Thyroid gland (tissue), 4 donors: Measurements from ENCODE around the gene TEX35. TPM values are rescaled to one million over a fixed set of nuclear protein-coding genes. Genes with fewer than 3 reads are reported as not detected.
"Not testable (repeated sequence)": the region's sequence is repeated elsewhere in the genome, so short reads cannot be mapped to it uniquely, and the experiment has no call there.

Source experiments
- DNase-seq, 2 donors: peaks; one replicate each; pipeline ENCODE4 v3.0.0-alpha.2; 2019
- H3K27ac ChIP-seq, 3 donors: fragments of 200-600 bp; sonication (generic); 1 replicate in 2 of 3; 2 replicates in 1 of 3; pipeline ENCODE4 v1.5.1; 2016 to 2019; ENCODE audit warnings: mild to moderate bottlenecking in 1 of 3, moderate library complexity in 1 of 3
- H3K27me3 ChIP-seq: fragments of 200-600 bp; sonication (generic); one replicate; pipeline ENCODE4 v1.5.1; 2019
- H3K36me3 ChIP-seq, 2 donors: fragments of 200-600 bp; sonication (generic); one replicate each; pipeline ENCODE4 v1.5.1; 2016 to 2019
- H3K4me1 ChIP-seq, 2 donors: fragments of 200-600 bp; sonication (generic); one replicate each; pipeline ENCODE4 v1.5.1; 2017 to 2019
- H3K4me3 ChIP-seq, 3 donors: fragments of 200-600 bp; sonication (generic); replicated peaks in 1 of 3; 1 replicate in 2 of 3; 2 replicates in 1 of 3; pipeline ENCODE4 v1.5.1; 2016; ENCODE audit warnings: mild to moderate bottlenecking in 1 of 3
- H3K9me3 ChIP-seq: fragments of 200-600 bp; sonication (generic); one replicate; pipeline ENCODE4 v1.5.1; 2017
- POLR2A ChIP-seq, 2 donors: fragments of 450-650 bp; IDR thresholded peaks; one replicate each; pipeline ENCODE4 v1.6.1; 2017; ENCODE audit warnings: antibody characterized with exemption in 2 of 2, mild to moderate bottlenecking in 2 of 2, moderate library complexity in 1 of 2
- WGBS, 2 donors: methylation state at CpG; one replicate each; pipeline ENCODE4 v1.1.5; 2017; 5-methylcytosine and 5-hydroxymethylcytosine counted together
- intact Hi-C: fragments of 100-400 bp; cut with DNase I; formaldehyde crosslinking; loops from one replicate; pipeline ENCODE4 v1.15.1; 2023
- total RNA-seq, 4 donors: library from RNA; depleted of rRNA; stranded (reverse); fragments of >200 nt; gene quantifications; one replicate each; pipeline ENCODE4 v1.2.3, GENCODE V29; 2016
- TF ChIP-seq, protein P1 (sequence below), 6 experiments: fragments of 200-600 bp in 3 of 6; fragments of 450-650 bp in 3 of 6; sonication (generic) in 3 of 6; IDR thresholded peaks; one replicate each; pipeline ENCODE4 v1.5.1; 2016 to 2019; ENCODE audit warnings: antibody characterized with exemption in 6 of 6, mild to moderate bottlenecking in 2 of 6, inconsistent platforms in 1 of 6, moderate library complexity in 1 of 6

The TEX35 gene
- total RNA-seq, 4 donors from 2014 or later, result not detected

- H3K36me3 ChIP-seq, result no peaks in the 10 kb centered on the region
- 96 to 100% methylated on average over 3 of the region's 3 CpGs for WGBS, 2 donors
- intact Hi-C loops, result no loop called here
- no peaks in the 10 kb centered on the region for H3K9me3 ChIP-seq
- H3K27ac ChIP-seq, result no peak overlapping the region
- H3K4me3 ChIP-seq, result no peak overlapping the region
- H3K4me1 ChIP-seq, result peaks cover 5 to 7% of the 10 kb centered on the region in 2 donors
- TF ChIP-seq, protein P1, sequence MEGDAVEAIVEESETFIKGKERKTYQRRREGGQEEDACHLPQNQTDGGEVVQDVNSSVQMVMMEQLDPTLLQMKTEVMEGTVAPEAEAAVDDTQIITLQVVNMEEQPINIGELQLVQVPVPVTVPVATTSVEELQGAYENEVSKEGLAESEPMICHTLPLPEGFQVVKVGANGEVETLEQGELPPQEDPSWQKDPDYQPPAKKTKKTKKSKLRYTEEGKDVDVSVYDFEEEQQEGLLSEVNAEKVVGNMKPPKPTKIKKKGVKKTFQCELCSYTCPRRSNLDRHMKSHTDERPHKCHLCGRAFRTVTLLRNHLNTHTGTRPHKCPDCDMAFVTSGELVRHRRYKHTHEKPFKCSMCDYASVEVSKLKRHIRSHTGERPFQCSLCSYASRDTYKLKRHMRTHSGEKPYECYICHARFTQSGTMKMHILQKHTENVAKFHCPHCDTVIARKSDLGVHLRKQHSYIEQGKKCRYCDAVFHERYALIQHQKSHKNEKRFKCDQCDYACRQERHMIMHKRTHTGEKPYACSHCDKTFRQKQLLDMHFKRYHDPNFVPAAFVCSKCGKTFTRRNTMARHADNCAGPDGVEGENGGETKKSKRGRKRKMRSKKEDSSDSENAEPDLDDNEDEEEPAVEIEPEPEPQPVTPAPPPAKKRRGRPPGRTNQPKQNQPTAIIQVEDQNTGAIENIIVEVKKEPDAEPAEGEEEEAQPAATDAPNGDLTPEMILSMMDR (IDR thresholded peaks at IDR 0.05), result no peak
- no peak for TF ChIP-seq POLR2A (IDR thresholded peaks at IDR 0.05)
- no peaks in the 10 kb centered on the region for H3K27me3 ChIP-seq
- no peak for DNase-seq
Measured at GRCh38 chr1:178548108-178548507, 35.2 kb downstream of the TEX35 start.

DNA sequence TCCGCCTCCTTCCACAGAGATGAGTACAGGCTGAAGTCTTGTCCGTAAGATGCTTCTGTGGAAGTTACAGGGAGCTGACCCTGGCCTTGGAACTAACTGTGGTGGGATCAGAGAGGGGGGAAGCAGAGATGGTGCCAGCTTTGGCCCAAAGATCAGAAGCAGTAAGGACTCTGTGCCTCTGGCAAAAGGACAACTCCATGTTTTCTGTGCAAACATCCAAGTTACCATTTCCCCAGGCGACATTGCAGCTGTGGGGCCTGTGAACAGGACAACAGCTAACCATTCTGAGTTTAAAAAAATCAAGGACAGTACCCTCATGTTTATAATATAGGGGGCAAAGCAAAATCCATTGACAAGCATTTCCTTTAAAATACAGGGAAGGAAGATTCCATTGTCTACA is 38.4 kb downstream of the TEX35 start:
- Histone ChIP-seq H3K36me3 (no peaks in the 10 kb centered on the region), H3K27me3 (no peaks in the 10 kb centered on the region), H3K4me1 (no peaks in the 10 kb centered on the region), H3K27ac (no peak overlapping the region), H3K9me3 (no peaks in the 10 kb centered on the region), H3K4me3 (no peak overlapping the region)
- DNase-seq, result no peak
- TF ChIP-seq, protein P1 (IDR thresholded peaks at IDR 0.05), result no peak
- no peak for TF ChIP-seq POLR2A (IDR thresholded peaks at IDR 0.05)
- 76 to 80% methylated on average over 3 of the region's 3 CpGs for WGBS, 2 donors
- intact Hi-C loops, result no loop called here

DNA sequence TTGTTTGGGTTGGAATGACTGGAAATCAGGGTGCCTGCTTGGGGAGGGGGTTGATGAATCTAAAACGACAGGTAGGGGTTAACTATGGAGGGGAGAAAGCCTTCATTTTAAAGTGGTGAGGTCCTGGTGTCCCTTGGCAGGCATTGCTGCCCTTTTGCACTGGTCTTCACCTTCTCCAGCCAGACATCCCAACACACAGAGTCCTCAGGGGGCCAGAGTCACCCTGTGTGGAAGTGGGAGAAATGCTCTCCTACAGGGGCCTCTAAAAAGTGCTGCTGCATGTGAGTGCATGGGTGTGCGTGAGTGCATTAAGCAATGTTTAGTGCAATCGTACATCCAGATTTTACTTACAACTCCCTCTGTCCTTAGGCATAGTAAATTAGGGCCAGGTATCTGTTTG is 39.0 kb downstream of the TEX35 start:
- Histone ChIP-seq H3K36me3 (no peaks in the 10 kb centered on the region), H3K4me3 (no peak overlapping the region), H3K4me1 (no peaks in the 10 kb centered on the region), H3K27ac (no peak overlapping the region), H3K27me3 (no peaks in the 10 kb centered on the region), H3K9me3 (no peaks in the 10 kb centered on the region)
- intact Hi-C loops, result no loop called here
- 87 to 92% methylated on average over 3 of the region's 3 CpGs for WGBS, 2 donors
- TF ChIP-seq POLR2A (IDR thresholded peaks at IDR 0.05), result no peak
- TF ChIP-seq, protein P1 (IDR thresholded peaks at IDR 0.05), result no peak
- DNase-seq, result no peak

- H3K27ac ChIP-seq, result no peak overlapping the region
- no peak for DNase-seq
- no peaks in the 10 kb centered on the region for H3K9me3 ChIP-seq
- H3K4me3 ChIP-seq, result no peak overlapping the region
- TF ChIP-seq, protein P1 (IDR thresholded peaks at IDR 0.05), result no peak
- TF ChIP-seq POLR2A (IDR thresholded peaks at IDR 0.05), result no peak
- no peaks in the 10 kb centered on the region for H3K27me3 ChIP-seq
- no peaks in the 10 kb centered on the region for H3K36me3 ChIP-seq
- WGBS, 2 donors, result 90 to 100% methylated on average over 3 of the region's 3 CpGs
- intact Hi-C loops, result no loop called here
- H3K4me1 ChIP-seq, result no peaks in the 10 kb centered on the region
Measured at GRCh38 chr1:178552856-178553255, 39.9 kb downstream of the TEX35 start.

DNA sequence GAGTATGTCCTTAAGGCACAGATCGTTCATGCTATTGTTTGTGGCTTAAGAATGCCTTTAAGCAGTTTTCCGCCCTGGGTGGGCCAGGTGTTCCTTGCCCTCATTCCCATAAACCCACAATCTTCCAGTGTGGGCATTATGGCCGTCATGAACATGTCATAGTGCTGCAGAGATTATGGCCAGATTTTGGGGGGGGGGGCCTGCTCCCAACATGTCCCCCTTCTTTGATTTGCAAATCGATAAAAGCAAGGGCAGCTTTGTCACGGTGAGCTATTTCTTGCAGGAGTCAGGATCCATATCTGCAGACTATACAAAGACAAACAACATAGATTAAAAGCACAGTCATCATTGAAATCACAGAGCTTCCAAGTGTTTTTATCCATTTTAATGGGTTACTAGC is 41.4 kb downstream of the TEX35 start:
- H3K27ac ChIP-seq, H3K36me3 ChIP-seq, H3K4me3 ChIP-seq, H3K27me3 ChIP-seq, H3K4me1 ChIP-seq, DNase-seq, intact Hi-C loops, H3K9me3 ChIP-seq: not testable (repeated sequence)
- 92 to 96% methylated on average over 5 of the region's 5 CpGs for WGBS, 2 donors

DNA sequence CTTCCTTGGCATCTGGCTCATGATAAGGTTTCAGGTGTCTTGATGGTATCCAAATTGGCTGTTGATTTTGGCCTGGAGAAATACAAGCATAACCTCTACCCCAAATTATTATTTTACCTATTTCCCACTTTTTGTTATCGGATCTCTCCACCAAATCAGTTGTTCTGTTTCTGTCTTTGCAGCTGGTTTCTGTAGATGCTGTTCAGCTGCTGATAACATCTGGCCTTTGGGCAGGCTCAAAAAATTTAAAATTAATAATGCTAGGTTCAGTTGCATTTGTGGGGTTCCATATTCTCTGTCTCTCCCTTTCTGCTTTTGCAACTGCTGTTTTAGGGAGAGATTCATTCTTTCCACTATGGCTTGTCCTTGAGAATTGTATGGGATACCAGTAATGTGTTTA is 42.7 kb downstream of the TEX35 start:
- 100% methylated on average over 1 of the region's 1 CpG for WGBS, 2 donors
- H3K27ac ChIP-seq, H3K27me3 ChIP-seq, H3K4me1 ChIP-seq, intact Hi-C loops, H3K4me3 ChIP-seq, DNase-seq, H3K36me3 ChIP-seq, H3K9me3 ChIP-seq: not testable (repeated sequence)

DNA sequence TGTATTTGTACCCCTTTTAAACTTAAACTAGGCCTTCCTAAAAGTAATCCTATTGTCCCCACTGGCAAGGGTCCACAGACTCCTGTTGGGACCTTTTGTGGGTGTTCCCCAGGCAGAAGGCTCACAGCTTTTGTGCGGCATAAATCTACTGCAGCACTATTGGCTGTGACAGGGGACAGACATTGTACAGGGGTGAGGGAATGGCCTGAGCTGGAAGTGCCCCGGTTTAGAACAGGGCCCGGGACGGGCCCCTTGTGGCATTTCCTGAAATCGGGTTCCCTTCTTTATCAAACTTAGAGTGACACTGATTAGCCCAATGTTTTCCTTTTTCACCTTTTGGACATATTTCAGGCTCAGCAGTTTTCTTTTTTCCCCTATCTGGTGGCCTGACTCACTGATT is 45.9 kb downstream of the TEX35 start:
- H3K36me3 ChIP-seq, H3K9me3 ChIP-seq, DNase-seq, H3K27me3 ChIP-seq, intact Hi-C loops, H3K4me1 ChIP-seq, H3K27ac ChIP-seq, H3K4me3 ChIP-seq: not testable (repeated sequence)
- 48 to 57% methylated on average over 5 of the region's 5 CpGs for WGBS, 2 donors
